A549 treated with AZD9567 at 1 μM for 4 hours (cell line): ENCODE measurements around the gene FAXDC2. TPM values are rescaled to one million over a fixed set of nuclear protein-coding genes. Genes with fewer than 3 reads are reported as not detected.

Experiments used
- total RNA-seq: library from RNA; stranded (reverse); fragments of 200-300 nt; extraction: Qiagen RNA extraction; gene quantifications from 5 replicates; pipeline ENCODE4 v1.2.3, GENCODE V29; 2022; ENCODE audit not compliant: insufficient read depth

The FAXDC2 gene, protein sequence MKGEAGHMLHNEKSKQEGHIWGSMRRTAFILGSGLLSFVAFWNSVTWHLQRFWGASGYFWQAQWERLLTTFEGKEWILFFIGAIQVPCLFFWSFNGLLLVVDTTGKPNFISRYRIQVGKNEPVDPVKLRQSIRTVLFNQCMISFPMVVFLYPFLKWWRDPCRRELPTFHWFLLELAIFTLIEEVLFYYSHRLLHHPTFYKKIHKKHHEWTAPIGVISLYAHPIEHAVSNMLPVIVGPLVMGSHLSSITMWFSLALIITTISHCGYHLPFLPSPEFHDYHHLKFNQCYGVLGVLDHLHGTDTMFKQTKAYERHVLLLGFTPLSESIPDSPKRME
- total RNA-seq, result 0.05 to 0.30 TPM (median 0.17 TPM) in 4 of 5 replicates, not detected in the other

DNA sequence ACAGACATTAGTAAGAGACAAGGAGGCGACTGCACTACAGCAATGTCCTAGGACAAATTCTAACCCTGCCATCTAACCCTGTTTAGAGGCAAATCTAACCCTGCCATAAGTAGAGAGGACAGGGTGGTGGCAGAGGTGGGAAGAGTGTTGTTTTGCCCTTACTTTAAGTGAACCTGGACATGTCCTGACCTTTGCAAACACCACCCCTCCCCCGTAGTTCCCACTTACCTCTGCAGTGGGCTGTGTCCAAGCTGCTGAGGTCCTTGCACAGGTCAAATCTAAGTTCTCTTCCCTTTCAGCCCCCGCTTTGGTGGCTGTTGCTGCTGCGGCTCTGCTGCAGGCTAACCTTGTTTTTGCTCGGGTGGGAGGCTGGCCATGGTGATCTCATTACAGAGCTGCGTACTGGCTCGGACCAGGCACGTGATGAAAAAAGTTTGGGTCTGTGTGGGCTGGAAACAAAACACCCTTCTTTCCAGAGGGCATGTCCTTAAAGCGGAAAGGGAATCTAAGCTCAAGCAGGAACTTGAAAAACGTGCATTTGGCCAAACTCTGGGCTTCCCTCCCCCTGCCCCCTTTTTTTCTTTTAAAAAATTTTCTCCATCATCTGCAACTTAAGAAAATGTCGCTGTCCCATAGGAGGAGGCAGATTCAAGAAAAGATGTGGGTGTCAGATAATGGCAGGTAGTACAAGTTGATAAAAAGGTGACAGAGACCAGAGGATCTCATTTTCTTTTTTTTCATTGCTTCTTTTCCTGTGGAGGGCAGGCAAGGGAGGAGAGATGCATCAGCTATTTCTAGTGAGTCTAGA, at the start of gene FAXDC2:
Gene FAXDC2 (minus strand): TSS at position 349 of the 808 bp plus-strand sequence. CDS start 12,425 bp downstream, outside the sequence.

GRCh38 chr5:154858297-154858971, 8.0 kb upstream of the FAXDC2 start, which contains the start of gene CNOT8:
TSS of gene CNOT8 (plus strand) at chr5:154858627. CDS start at chr5:154863279, 4,652 bp downstream.

Other genes with a start within 250 kb of the FAXDC2 start
- gene LARP1, start 95.2 kb downstream of the FAXDC2 start, total RNA-seq, result 116 to 150 TPM (median 124 TPM) in 5 replicates
- gene CNOT8, start 8.0 kb upstream of the FAXDC2 start, total RNA-seq, result 32.4 to 52.8 TPM (median 36.3 TPM) in 5 replicates
- gene GEMIN5, start 87.6 kb upstream of the FAXDC2 start, total RNA-seq, result 23.4 to 28.8 TPM (median 24.7 TPM) in 5 replicates
- 57.3 to 77.0 TPM (median 59.2 TPM) in 5 replicates for gene MRPL22, start 90.5 kb upstream of the FAXDC2 start, total RNA-seq
- gene KIF4B, start 163.2 kb upstream of the FAXDC2 start, total RNA-seq, result 0.02 to 0.03 TPM (median 0.02 TPM) in 3 of 5 replicates, not detected in the others